Stimulated activated naive CD8-positive, alpha-beta T cell treated with anti-CD3 and anti-CD28 coated beads, Interleukin-15, amount 100 ng/mL, for 72 hours (primary cell): ENCODE results near the gene ITGA1.
A peak's percentile ranks its signal among the peaks of the same experiment; 100 is the strongest.
"Not testable (repeated sequence)": the region's sequence is repeated elsewhere in the genome, so short reads cannot be mapped to it uniquely, and the experiment has no call there.

Experiments
- ATAC-seq: fragments of 150-1000 bp; cut with Tn5 transposase; 2 replicates; pipeline ENCODE4 v1.10.0; 2021; ENCODE audit warnings: mild to moderate bottlenecking, moderate library complexity
- DNase-seq, 2 donors: peaks; one replicate each; pipeline ENCODE4 v3.0.0; 2021 to 2022
- H3K27ac Mint-ChIP-seq, 2 donors: one replicate each; pipeline ENCODE4 v1.8.0; 2022; ENCODE audit warnings: mild to moderate bottlenecking in 2 of 2, mixed read lengths in 2 of 2, moderate library complexity in 2 of 2
- H3K27me3 Mint-ChIP-seq: one replicate; pipeline ENCODE4 v1.8.0; 2022; ENCODE audit warnings: mixed read lengths
- H3K4me1 Mint-ChIP-seq: one replicate; pipeline ENCODE4 v1.8.0; 2022; ENCODE audit warnings: mild to moderate bottlenecking, mixed read lengths
- H3K4me3 Mint-ChIP-seq, 2 donors: one replicate each; pipeline ENCODE4 v1.8.0; 2022; ENCODE audit warnings: mild to moderate bottlenecking in 2 of 2, mixed read lengths in 2 of 2, moderate library complexity in 1 of 2
- H3K9me3 Mint-ChIP-seq, 2 donors: one replicate each; pipeline ENCODE4 v1.8.0; 2022; ENCODE audit warnings: mixed read lengths in 2 of 2

The ITGA1 gene

GRCh38 chr5:52802272-52802973, 14.7 kb downstream of the ITGA1 start:
- ATAC-seq (no peak), DNase-seq (no peak)
- Mint-ChIP-seq H3K4me1 (peaks cover 52% of the 10 kb centered on the region), H3K27me3 (no peaks in the 10 kb centered on the region), H3K27ac (no peak overlapping the region), H3K4me3 (peak overlapping the region; percentile 88 to 97), H3K9me3 (no peaks in the 10 kb centered on the region)

- H3K4me3 Mint-ChIP-seq = peak overlapping the region; percentile 41 to 97
- no peaks in the 10 kb centered on the region for H3K27me3 Mint-ChIP-seq
- peak overlapping the region in 1 of 2 donors; percentile 46 for H3K27ac Mint-ChIP-seq
- H3K9me3 Mint-ChIP-seq = no peaks in the 10 kb centered on the region
- H3K4me1 Mint-ChIP-seq = peaks cover 47% of the 10 kb centered on the region
- ATAC-seq (no peak), DNase-seq (no peak)
Measured at GRCh38 chr5:52802974-52803336, 15.2 kb downstream of the ITGA1 start.

GRCh38 chr5:52804387-52804791, 16.7 kb downstream of the ITGA1 start:
- Mint-ChIP-seq H3K4me1 (peaks cover 37% of the 10 kb centered on the region), H3K9me3 (no peaks in the 10 kb centered on the region), H3K27me3 (no peaks in the 10 kb centered on the region), H3K27ac (no peak overlapping the region), H3K4me3 (peak overlapping the region; percentile 2 to 50)
- ATAC-seq (no peak), DNase-seq (no peak)

GRCh38 chr5:52804981-52805380, 17.3 kb downstream of the ITGA1 start:
- Mint-ChIP-seq H3K4me1 (peaks cover 42% of the 10 kb centered on the region), H3K27ac (no peak overlapping the region), H3K4me3 (no peak overlapping the region), H3K27me3 (no peaks in the 10 kb centered on the region), H3K9me3 (no peaks in the 10 kb centered on the region)
- DNase-seq (no peak), ATAC-seq (no peak)

- Mint-ChIP-seq H3K27ac (no peak overlapping the region), H3K4me3 (peak overlapping the region in 1 of 2 donors; percentile 18), H3K27me3 (no peaks in the 10 kb centered on the region), H3K4me1 (peaks cover 44% of the 10 kb centered on the region), H3K9me3 (no peaks in the 10 kb centered on the region)
- DNase-seq (no peak), ATAC-seq (no peak)
Measured at GRCh38 chr5:52805615-52806014, 17.9 kb downstream of the ITGA1 start.

GRCh38 chr5:52807037-52807436, 19.3 kb downstream of the ITGA1 start:
- no peaks in the 10 kb centered on the region for H3K9me3 Mint-ChIP-seq
- no peak overlapping the region for H3K27ac Mint-ChIP-seq
- H3K4me1 Mint-ChIP-seq = peaks cover 32% of the 10 kb centered on the region
- ATAC-seq (no peak), DNase-seq (no peak)
- H3K27me3 Mint-ChIP-seq = no peaks in the 10 kb centered on the region
- no peak overlapping the region for H3K4me3 Mint-ChIP-seq

DNA sequence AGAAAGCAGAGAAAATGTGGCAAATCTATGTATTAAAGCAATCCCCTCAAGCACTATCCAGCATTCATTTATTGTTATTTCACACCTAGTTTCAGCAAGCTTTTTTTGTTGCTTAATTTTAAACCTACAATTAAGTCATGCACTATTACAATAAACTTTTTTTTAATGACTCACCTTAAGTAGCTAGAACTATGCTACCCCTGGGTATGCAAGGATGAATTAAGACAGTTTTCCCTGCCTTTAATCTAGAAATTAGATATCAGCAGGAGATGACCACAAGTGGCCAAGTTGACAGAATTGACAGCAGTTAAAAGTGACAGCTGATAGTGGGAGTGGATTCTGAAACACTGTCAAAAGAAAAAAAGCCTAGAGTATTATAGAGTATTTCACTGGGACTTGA, 20.0 kb downstream of the ITGA1 start:
- Mint-ChIP-seq H3K4me1 (peaks cover 32% of the 10 kb centered on the region), H3K9me3 (no peaks in the 10 kb centered on the region), H3K27me3 (no peaks in the 10 kb centered on the region), H3K27ac (no peak overlapping the region), H3K4me3 (no peak overlapping the region)
- no peak for ATAC-seq
- DNase-seq = no peak

DNA sequence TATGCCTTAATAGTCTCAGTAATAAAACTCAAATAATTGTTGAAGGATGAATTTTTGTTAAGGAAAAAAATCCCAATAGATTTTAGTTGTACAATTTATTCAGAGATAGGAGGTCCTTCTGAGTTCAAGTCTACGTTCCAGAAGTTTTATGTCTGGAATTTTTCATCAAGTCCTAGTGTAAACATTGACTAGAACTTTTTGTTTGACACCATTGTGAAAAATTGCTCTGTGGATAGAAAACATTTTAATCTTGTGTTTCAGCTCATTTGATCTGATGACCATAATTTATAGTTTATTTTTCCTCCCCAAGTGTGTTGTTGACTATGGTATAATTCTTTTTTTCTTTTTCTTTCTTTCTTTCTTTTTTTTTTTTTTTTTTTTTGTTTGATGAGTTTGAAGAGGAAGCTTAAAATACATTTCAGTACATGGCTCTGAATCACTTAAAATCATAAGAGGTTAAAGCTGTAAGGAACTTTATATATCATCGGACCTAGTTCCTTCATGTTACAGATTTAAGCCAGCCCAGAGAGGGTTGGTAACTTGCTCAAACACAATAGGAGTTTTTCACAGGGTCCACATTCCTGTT, 20.7 kb downstream of the ITGA1 start:
- Mint-ChIP-seq H3K4me3 (no peak overlapping the region), H3K4me1 (peaks cover 37% of the 10 kb centered on the region), H3K27me3 (no peaks in the 10 kb centered on the region), H3K9me3 (no peaks in the 10 kb centered on the region), H3K27ac (no peak overlapping the region)
- ATAC-seq (no peak), DNase-seq (no peak)

GRCh38 chr5:52809884-52810283, 22.2 kb downstream of the ITGA1 start:
- Mint-ChIP-seq H3K27ac (no peak overlapping the region), H3K27me3 (no peaks in the 10 kb centered on the region), H3K4me3 (no peak overlapping the region), H3K4me1 (peaks cover 30% of the 10 kb centered on the region), H3K9me3 (no peaks in the 10 kb centered on the region)
- ATAC-seq = no peak
- no peak for DNase-seq

DNA sequence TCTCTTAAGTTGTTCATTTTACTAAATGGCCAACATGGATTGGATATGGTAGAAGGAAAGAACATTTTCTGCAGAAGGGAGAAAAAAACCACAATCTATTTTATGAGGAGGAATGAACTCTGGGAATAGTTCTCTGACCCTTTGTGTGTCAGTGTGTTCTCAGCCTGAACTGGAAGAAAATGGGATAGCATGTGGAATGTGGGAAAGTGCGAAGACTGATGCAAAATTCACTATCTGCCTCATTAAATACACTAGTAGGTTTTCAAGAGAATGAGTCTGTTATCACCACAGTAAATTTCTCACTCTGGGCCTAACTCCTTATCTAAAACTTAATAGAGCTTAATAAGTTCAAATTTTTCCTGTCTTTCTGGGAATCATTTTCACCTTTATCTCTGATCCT, 22.7 kb downstream of the ITGA1 start:
- DNase-seq (no peak), ATAC-seq (no peak)
- H3K4me3 Mint-ChIP-seq = no peak overlapping the region
- peaks cover 24% of the 10 kb centered on the region for H3K4me1 Mint-ChIP-seq
- H3K9me3 Mint-ChIP-seq = no peaks in the 10 kb centered on the region
- H3K27me3 Mint-ChIP-seq = no peaks in the 10 kb centered on the region
- no peak overlapping the region for H3K27ac Mint-ChIP-seq

DNA sequence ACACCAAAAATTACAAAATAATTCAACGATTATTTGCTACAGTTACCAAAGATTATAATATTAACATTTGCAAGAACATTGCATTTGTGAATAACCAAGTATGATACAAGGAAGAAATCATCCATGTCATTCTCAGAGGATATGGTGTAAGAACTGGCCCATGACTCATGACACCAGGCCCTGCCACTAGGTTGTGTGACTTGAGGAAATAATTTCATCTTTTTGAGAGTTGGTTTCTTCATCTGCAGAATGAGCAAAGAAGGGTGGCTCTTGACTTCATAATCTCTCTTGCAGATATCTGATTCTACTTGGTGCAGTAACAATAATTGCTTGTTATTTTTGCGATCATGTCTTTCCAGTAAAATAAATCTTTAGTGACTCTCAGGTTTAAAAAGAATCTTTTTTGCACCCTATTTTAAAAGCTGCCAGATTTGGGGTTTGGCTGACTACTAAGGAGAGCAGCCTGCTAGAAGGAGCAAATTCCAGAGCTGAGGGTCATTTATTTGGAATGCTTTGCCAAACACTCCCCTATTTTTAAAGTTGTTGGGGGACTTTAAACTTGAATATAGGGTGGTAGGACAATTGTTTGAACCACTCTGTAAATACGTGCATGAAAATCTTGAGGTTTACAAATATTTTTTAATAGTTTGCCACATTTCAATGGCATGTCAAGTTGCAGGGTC, 23.5 kb downstream of the ITGA1 start:
- H3K27ac Mint-ChIP-seq = no peak overlapping the region
- ATAC-seq (peak; percentile 68), DNase-seq (no peak)
- H3K4me1 Mint-ChIP-seq = peaks cover 17% of the 10 kb centered on the region
- H3K27me3 Mint-ChIP-seq = no peaks in the 10 kb centered on the region
- H3K4me3 Mint-ChIP-seq = no peak overlapping the region
- H3K9me3 Mint-ChIP-seq = no peaks in the 10 kb centered on the region

- H3K9me3 Mint-ChIP-seq = no peaks in the 10 kb centered on the region
- no peak overlapping the region for H3K4me3 Mint-ChIP-seq
- H3K27ac Mint-ChIP-seq = no peak overlapping the region
- ATAC-seq (no peak), DNase-seq (no peak)
- no peaks in the 10 kb centered on the region for H3K27me3 Mint-ChIP-seq
- peaks cover 11% of the 10 kb centered on the region for H3K4me1 Mint-ChIP-seq
Measured at GRCh38 chr5:52814352-52815148, 26.8 kb downstream of the ITGA1 start.

DNA sequence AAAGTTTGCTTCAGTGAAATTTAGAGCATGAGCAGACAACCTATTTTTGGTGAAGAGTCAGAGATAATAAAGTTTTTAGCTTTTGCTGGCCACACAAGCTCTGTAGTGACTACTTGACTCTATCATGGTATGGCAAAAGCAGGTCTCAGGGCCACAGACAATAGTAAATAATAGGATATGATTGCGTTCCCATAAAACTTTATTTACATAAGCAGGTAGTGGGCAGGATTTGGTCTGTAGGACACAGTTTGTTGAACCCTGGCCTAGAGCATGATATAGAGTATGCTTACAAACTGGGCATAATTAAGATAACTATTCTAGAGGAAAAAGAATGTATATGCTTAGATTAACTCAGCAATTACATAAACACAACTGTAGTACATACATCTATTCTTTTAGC, 30.1 kb downstream of the ITGA1 start:
- ATAC-seq (no peak), DNase-seq (no peak)
- Mint-ChIP-seq H3K9me3 (no peaks in the 10 kb centered on the region), H3K27me3 (no peaks in the 10 kb centered on the region), H3K4me1 (peaks cover 6% of the 10 kb centered on the region), H3K4me3 (no peak overlapping the region), H3K27ac (no peak overlapping the region)

GRCh38 chr5:52818360-52818759, 30.6 kb downstream of the ITGA1 start:
- no peak overlapping the region for H3K4me3 Mint-ChIP-seq
- no peaks in the 10 kb centered on the region for H3K9me3 Mint-ChIP-seq
- no peak overlapping the region for H3K27ac Mint-ChIP-seq
- H3K4me1 Mint-ChIP-seq = peaks cover 1% of the 10 kb centered on the region
- no peaks in the 10 kb centered on the region for H3K27me3 Mint-ChIP-seq
- no peak for DNase-seq
- no peak for ATAC-seq

- H3K27ac Mint-ChIP-seq, H3K4me3 Mint-ChIP-seq, H3K9me3 Mint-ChIP-seq, H3K4me1 Mint-ChIP-seq, H3K27me3 Mint-ChIP-seq, DNase-seq, ATAC-seq: not testable (repeated sequence)
Measured at GRCh38 chr5:52818807-52819206, 31.1 kb downstream of the ITGA1 start.

DNA sequence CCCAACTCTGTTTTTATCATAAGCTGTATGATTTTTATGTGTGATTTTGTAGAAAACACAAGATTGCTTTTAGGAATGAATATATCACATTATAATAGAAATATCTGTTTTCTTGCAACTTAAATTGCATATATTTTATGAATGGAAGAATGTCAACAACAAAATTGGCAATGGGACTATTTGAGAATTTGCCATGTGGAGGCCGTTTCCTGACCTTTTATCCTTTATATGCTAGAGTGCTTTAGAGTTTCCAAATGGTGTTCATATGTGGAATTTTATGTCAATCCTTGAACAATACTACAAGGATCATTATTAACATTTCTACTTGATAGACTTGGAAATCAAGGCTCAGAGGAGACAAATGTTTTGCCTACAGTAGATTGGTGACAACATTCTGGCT, 34.2 kb downstream of the ITGA1 start:
- ATAC-seq (no peak), DNase-seq (no peak)
- Mint-ChIP-seq H3K9me3 (peaks cover 0 to under 1% of the 10 kb centered on the region in 2 donors), H3K27me3 (no peaks in the 10 kb centered on the region), H3K4me3 (no peak overlapping the region), H3K27ac (no peak overlapping the region), H3K4me1 (peaks cover 10% of the 10 kb centered on the region)
